Gastrocnemius medialis (tissue), 4 donors: ENCODE results near the gene IFRD2. TPM values are rescaled to one million over a fixed set of nuclear protein-coding genes. Genes with fewer than 3 reads are reported as not detected.
A peak's percentile ranks its signal among the peaks of the same experiment; 100 is the strongest.

Source experiments
- ATAC-seq, 2 donors: fragments of 150-250 bp; one replicate each; pipeline ENCODE4 v1.9.1; 2016
- DNase-seq, 2 donors: peaks; one replicate each; pipeline ENCODE4 v3.0.0-alpha.2; 2019
- H3K27ac ChIP-seq, 4 donors: fragments of 200-600 bp; sonication (generic); 1 replicate in 1 of 4; 2 replicates in 3 of 4; pipeline ENCODE4 v1.5.1; 2016 to 2018; ENCODE audit warnings: mild to moderate bottlenecking in 2 of 4, moderate library complexity in 1 of 4
- H3K27me3 ChIP-seq, 3 donors: fragments of 200-600 bp; sonication (generic) in 2 of 3; 1 replicate in 1 of 3; 2 replicates in 2 of 3; pipeline versions ENCODE4 v1.5.1 to v1.6.0; 2016 to 2019; ENCODE audit warnings: mild to moderate bottlenecking in 1 of 3, moderate library complexity in 1 of 3
- H3K36me3 ChIP-seq, 2 donors: fragments of 200-600 bp; sonication (generic) in 1 of 2; one replicate each; pipeline ENCODE4 v1.5.1; 2017 to 2018
- H3K4me1 ChIP-seq, 2 donors: fragments of 200-600 bp; sonication (generic) in 1 of 2; one replicate each; pipeline ENCODE4 v1.5.1; 2016 to 2017; ENCODE audit warnings: mild to moderate bottlenecking in 2 of 2
- H3K4me3 ChIP-seq, 4 donors: fragments of 200-600 bp; sonication (generic) in 3 of 4; 1 replicate in 1 of 4; 2 replicates in 3 of 4; pipeline ENCODE4 v1.5.1; 2016 to 2019; ENCODE audit warnings: mild to moderate bottlenecking in 2 of 4
- H3K9me3 ChIP-seq, 3 donors: fragments of 200-600 bp; sonication (generic) in 2 of 3; 1 replicate in 1 of 3; 2 replicates in 2 of 3; pipeline ENCODE4 v1.5.1; 2016 to 2019
- POLR2A ChIP-seq, 2 donors: fragments of 450-650 bp; IDR thresholded peaks; one replicate each; pipeline ENCODE4 v1.6.1; 2017; ENCODE audit warnings: antibody characterized with exemption in 2 of 2, mild to moderate bottlenecking in 2 of 2, moderate library complexity in 2 of 2
- in situ Hi-C, 4 donors: fragments of 200-750 bp; cut with MboI; loops; one replicate each; pipeline versions ENCODE4 v1.15.0 to v1.8.0; 2017; ENCODE audit warnings: low sequenced_read_pairs in 4 of 4
- intact Hi-C: fragments of 100-400 bp; cut with DNase I; formaldehyde crosslinking; loops from one replicate; pipeline ENCODE4 v1.15.1; 2023; ENCODE audit warnings: low total_unique reads
- total RNA-seq, 4 donors: library from RNA; depleted of rRNA; stranded (reverse); fragments of >200 nt; gene quantifications; one replicate each; pipeline versions ENCODE4 v1.1.0 to v1.2.3, GENCODE V29; 2016
- TF ChIP-seq, protein P1 (sequence below), 5 experiments: fragments of 450-650 bp in 3 of 5; fragments of 200-600 bp in 2 of 5; sonication (generic) in 2 of 5; IDR thresholded peaks in 4 of 5; conservative IDR thresholded peaks in 1 of 5; 1 replicate in 4 of 5; 2 replicates in 1 of 5; pipeline ENCODE4 v1.5.1; 2016 to 2019; ENCODE audit warnings: antibody characterized with exemption in 5 of 5, mild to moderate bottlenecking in 3 of 5, moderate library complexity in 3 of 5

IFRD2 gene
- total RNA-seq, 4 donors from 2014 or later: 111 to 145 (median 127) TPM

DNA sequence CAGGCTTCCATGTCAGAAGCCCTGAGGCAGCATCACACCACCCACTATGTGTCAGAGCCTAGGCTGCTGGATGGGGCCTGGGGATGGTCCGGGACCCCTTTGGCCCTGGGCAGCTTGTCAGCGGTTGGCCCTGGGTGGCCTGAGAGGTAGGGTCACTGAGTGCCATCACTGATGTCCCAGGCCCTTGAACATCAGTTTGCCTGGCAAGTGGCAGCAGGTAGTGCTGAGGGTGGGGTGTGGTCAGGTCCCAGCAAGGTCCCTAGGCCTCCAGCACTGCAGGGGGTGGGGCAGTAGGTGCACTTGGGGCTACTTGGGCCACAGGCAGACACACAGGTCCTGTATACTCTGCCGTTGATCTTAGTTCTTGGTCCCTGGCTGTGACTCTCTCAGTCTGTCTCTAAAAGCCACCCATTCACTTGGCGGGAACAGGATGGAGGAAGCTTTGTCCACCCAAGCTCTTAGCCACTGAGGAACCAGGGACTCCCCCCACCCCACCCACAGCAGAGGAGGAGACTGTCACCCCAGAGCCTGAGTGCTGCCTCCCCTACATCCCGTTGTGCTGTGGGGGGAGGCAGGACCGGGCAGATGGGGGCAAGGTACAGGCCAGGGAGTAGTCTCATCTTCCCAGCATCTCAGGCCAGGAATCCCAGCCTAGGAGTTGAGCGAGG is 50.4 kb downstream of the IFRD2 start:
- intact Hi-C loops (no loop called here), in situ Hi-C loops (no loop called here)
- Histone ChIP-seq H3K36me3 (no peaks in the 10 kb centered on the region), H3K27ac (peak overlapping the region; percentile 87 to 96 (median 87)), H3K9me3 (no peaks in the 10 kb centered on the region), H3K4me1 (peaks cover 63 to 90% of the 10 kb centered on the region in 2 donors), H3K4me3 (peak overlapping the region in 1 of 4 donors; percentile 1), H3K27me3 (no peaks in the 10 kb centered on the region)
- DNase-seq (no peak), ATAC-seq (no peak)
- TF ChIP-seq POLR2A (IDR thresholded peaks at IDR 0.05): no peak
- TF ChIP-seq, protein P1, sequence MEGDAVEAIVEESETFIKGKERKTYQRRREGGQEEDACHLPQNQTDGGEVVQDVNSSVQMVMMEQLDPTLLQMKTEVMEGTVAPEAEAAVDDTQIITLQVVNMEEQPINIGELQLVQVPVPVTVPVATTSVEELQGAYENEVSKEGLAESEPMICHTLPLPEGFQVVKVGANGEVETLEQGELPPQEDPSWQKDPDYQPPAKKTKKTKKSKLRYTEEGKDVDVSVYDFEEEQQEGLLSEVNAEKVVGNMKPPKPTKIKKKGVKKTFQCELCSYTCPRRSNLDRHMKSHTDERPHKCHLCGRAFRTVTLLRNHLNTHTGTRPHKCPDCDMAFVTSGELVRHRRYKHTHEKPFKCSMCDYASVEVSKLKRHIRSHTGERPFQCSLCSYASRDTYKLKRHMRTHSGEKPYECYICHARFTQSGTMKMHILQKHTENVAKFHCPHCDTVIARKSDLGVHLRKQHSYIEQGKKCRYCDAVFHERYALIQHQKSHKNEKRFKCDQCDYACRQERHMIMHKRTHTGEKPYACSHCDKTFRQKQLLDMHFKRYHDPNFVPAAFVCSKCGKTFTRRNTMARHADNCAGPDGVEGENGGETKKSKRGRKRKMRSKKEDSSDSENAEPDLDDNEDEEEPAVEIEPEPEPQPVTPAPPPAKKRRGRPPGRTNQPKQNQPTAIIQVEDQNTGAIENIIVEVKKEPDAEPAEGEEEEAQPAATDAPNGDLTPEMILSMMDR (IDR thresholded peaks at IDR 0.05 in 4 of 5, conservative IDR thresholded peaks at IDR 0.05 in 1 of 5): no peak

DNA sequence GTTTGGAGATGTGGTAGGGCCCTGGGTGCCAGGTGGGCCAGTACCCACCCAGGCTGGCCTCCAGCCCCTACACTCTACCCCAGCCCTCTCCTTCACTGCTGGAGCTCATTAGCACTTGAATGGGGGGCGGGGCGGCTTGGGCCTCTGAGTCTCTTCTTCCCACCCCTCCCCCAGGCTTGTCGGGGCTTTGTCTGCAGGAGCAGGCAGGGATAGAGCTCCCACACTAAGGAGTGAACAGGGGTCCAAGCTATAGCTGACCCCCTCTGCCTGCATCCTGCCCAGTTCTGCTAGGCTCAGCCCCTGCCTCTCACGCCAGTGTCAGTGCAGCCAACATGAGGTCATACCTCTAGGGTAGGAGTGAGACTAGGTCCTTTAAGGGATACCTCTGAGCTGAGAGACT is 51.1 kb downstream of the IFRD2 start:
- Histone ChIP-seq H3K9me3 (no peaks in the 10 kb centered on the region), H3K27ac (peak overlapping the region; percentile 87 to 96 (median 87)), H3K4me1 (peaks cover 60 to 90% of the 10 kb centered on the region in 2 donors), H3K4me3 (no peak overlapping the region), H3K36me3 (no peaks in the 10 kb centered on the region), H3K27me3 (no peaks in the 10 kb centered on the region)
- in situ Hi-C loops: no loop called here
- ATAC-seq (no peak), DNase-seq (no peak)
- TF ChIP-seq, protein P1 (IDR thresholded peaks at IDR 0.05 in 4 of 5, conservative IDR thresholded peaks at IDR 0.05 in 1 of 5): no peak
- no peak for TF ChIP-seq POLR2A (IDR thresholded peaks at IDR 0.05)
- intact Hi-C loops: no loop called here

DNA sequence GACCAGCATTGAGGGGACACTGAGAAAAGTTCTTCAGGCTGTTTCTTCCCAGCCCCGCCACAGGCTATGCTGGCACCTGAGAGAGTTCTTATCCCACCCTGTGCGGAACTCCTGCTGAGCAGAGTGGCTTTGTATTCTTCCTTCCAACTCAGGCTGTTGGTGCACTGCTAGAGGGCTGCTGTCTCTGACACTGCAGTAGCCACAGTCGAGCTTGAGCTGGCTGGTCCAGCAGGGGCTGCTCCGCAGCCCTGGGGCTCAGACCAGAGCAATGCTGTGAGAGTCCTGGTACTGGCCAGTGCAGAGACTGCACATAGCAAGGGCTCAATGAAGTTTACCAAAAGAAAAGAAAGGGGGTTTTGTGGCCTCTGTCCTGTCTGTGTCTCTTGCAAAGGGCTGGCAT is 52.6 kb downstream of the IFRD2 start:
- TF ChIP-seq, protein P1 (IDR thresholded peaks at IDR 0.05 in 4 of 5, conservative IDR thresholded peaks at IDR 0.05 in 1 of 5): no peak
- TF ChIP-seq POLR2A (IDR thresholded peaks at IDR 0.05): no peak
- in situ Hi-C loops: no loop called here
- Histone ChIP-seq H3K4me3 (no peak overlapping the region), H3K9me3 (no peaks in the 10 kb centered on the region), H3K4me1 (peaks cover 56 to 79% of the 10 kb centered on the region in 2 donors), H3K36me3 (no peaks in the 10 kb centered on the region), H3K27me3 (no peaks in the 10 kb centered on the region), H3K27ac (peak overlapping the region; percentile 87 to 96 (median 87))
- DNase-seq (no peak), ATAC-seq (no peak)
- intact Hi-C loops: no loop called here

DNA sequence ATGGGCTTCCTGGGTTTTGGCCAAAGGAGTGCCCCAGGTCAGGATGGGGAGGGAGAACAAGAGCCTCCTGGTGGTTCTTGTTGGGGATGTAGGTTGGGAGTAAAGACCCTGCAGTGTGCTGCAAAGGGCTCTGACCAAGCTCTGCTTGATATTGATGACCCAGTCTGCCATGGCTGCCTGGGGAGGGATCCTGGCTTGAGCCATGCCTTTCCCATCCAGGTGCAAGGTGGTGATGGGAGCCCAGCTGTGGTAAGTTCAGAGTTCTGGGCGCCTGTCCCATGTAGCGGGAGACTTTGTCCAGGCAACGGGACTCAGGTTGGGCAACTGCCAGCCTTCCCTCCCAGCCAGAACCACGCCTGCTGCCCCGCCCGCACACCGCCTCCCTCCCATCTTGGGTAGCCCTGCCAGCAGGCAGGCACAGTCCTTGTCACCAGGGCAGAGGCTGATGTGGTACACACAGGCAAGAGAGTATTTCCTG is 53.6 kb downstream of the IFRD2 start:
- intact Hi-C loops: loop anchor here (1.0 kb wide), 1 partner anchor 11 kb away; no protein-coding TSS in a partner anchor

More for the DNA sequence above, 53.6 kb downstream of the IFRD2 start:
- in situ Hi-C loops: no loop called here
- Histone ChIP-seq H3K27me3 (no peaks in the 10 kb centered on the region), H3K36me3 (no peaks in the 10 kb centered on the region), H3K4me3 (peak overlapping the region; percentile 58 to 82 (median 70)), H3K9me3 (no peaks in the 10 kb centered on the region), H3K4me1 (peaks cover 57 to 70% of the 10 kb centered on the region in 2 donors), H3K27ac (peak overlapping the region; percentile 87 to 96 (median 87))
- TF ChIP-seq, protein P1 (IDR thresholded peaks at IDR 0.05 in 4 of 5, conservative IDR thresholded peaks at IDR 0.05 in 1 of 5): no peak
- TF ChIP-seq POLR2A (IDR thresholded peaks at IDR 0.05): no peak
- ATAC-seq (peak; percentile 46 to 54), DNase-seq (peak; percentile 91 to 93)
